Measurements from ENCODE around the gene CCDC88A. TPM values are rescaled to one million over a fixed set of nuclear protein-coding genes. Genes with fewer than 3 reads are reported as not detected.
"Not testable (repeated sequence)": the region's sequence is repeated elsewhere in the genome, so short reads cannot be mapped to it uniquely, and the experiment has no call there.

The CCDC88A gene
- total RNA-seq, 1 donor from 2014 or later, result 94.6 TPM

DNA sequence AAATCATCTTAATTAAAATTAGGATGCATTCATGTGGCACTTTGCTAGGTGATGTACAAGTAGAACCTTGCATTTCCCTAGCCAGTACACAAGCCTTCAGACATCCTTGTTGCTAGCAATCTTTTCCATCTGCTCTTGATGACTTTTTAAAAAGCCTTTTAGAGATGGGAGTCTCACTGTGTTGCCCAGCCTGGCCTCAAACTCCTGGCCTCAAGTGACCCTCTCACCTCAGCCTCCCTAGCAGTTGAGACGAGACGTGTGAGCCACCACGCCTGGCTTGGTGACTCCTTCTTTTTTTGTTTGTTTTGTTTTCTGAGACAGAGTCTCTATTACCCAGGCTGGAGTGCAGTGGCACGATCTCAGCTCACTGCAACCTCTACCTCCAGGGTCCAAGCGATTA is 1.7 kb upstream of the CCDC88A start:
- DNase-seq (ENCODE audit: low spot score), result no peak

GRCh38 chr2:55420871-55421270 is 1.2 kb upstream of the CCDC88A start:
- DNase-seq (ENCODE audit: low spot score), result no peak

DNA sequence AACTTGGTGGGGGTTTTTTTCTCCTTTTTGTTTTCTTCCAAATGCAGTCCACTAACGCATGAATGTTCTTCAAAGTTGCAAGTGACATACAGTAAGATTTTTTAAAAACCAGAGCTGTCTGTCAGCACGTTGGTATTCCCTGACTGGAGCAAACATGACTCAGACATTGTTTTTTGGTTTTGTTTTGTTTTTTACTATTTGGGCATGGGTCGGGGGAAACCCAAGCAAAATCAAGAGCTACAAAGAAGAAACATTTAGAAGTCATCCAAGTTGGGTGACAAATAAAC is 726 bp upstream of the CCDC88A start:
- DNase-seq (ENCODE audit: low spot score), result no peak

DNA sequence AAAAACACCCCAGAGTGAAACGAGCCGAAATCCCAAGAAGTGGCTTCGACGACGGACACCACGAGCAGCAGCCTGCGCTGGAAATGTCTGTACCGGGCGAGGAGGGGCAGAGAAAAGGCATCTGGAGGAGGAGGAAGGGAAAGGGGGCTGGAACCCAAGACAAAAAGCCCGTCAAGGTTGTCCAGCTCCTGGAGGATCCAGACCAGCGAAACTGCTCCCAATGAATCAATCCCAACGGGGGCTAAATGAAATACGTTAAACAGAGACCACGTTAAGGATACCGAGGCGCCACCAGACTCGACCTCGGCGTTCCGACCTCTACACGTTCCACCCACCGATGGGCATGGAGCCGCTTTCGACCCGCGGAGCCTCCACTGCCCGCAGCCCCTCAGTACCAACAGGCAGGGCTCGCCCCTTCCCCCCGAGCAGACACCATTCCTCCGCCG is 400 bp downstream of the CCDC88A start:
- peak; percentile 54 for DNase-seq (ENCODE audit: low spot score)

- peak; percentile 19 for DNase-seq (ENCODE audit: low spot score)
These were observed 984 bp downstream of the CCDC88A start for GRCh38 chr2:55418512-55419232.

GRCh38 chr2:55418072-55418471 is 1.6 kb downstream of the CCDC88A start:
- no peak for DNase-seq (ENCODE audit: low spot score)

- no peak for DNase-seq (ENCODE audit: low spot score)
These were observed 2.7 kb downstream of the CCDC88A start for GRCh38 chr2:55416786-55417568.

DNA sequence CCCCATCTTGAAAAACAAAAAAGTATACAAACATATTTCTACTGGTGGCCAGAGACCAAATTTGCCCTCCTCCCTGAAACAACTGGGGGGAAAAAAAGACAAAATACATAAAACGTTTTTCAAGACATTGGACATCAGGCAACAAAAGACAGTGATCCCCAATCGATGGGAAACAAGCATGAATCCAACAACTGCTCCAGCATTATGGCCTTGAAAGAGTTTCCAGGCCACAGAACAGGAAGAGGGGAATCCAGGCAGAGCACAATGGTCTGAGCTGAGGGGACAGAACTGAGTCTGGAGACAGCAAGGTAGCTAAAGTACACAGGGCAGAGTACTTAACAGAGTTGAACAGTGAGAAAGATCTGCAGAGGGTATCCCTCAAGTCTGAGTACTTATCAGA is 4.4 kb downstream of the CCDC88A start:
- DNase-seq (ENCODE audit: low spot score), result no peak

- DNase-seq (ENCODE audit: low spot score), result no peak
These were observed 10.5 kb downstream of the CCDC88A start for GRCh38 chr2:55408918-55409868.

DNA sequence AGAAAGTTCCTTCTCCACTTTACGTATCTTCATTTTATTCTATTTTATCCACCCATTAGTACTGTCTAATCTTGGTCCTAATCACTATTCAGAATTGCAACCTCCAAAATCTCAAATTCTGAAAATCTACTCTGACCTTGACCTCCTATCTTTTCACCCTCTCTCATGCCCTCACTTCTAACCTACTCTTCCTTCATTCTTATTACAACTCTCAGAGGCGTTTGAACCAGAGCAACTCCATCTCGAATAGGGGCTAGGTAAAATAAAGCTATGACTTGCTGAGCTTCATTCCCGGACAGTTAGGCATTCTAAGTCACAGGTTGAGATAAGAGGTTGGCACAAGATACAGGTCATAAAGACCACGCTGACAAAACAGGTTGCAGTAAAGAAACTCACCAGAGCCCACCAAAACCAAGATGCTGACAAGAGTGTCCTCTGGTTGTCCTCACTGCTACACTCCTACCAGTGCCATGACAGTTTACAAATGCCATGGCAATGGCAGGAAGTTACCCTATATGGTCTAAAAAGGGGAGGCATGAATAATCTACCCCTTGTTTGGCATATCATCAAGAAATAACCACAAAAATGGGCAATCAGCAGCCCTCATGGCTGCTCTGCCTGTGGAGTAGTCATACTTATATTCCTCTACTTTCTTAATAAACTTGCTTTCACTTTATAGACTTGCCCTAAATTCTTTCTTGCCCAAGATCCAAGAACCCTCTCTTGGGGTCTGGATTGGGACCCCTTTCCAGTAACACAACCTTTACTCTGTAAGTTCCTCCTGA is 11.4 kb downstream of the CCDC88A start:
- DNase-seq (ENCODE audit: low spot score), result no peak

DNA sequence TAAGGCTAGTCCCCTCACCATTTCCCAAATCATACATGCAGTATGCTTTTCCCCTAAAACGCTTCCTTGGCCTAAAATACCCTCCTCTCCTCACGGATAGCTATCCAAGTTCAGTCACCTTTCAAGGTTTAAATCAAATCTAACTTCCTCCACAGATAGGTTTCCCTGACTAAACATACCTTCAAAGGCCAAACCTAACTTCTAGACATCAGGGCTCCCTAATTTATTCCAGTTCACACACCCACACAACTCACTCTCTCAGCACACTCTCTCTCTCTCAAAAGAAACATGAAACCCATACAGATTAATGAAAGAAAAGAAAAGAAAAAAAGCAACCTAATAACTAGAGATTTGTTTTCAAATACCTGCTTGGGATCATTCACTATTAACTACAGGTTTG is 14.5 kb downstream of the CCDC88A start:
- DNase-seq (ENCODE audit: low spot score), result no peak

- no peak for DNase-seq (ENCODE audit: low spot score)
These were observed 16.2 kb downstream of the CCDC88A start for GRCh38 chr2:55403256-55403998.

- no peak for DNase-seq (ENCODE audit: low spot score)
These were observed 18.5 kb downstream of the CCDC88A start for GRCh38 chr2:55401124-55401523.

GRCh38 chr2:55400332-55400731 is 19.3 kb downstream of the CCDC88A start:
- DNase-seq (ENCODE audit: low spot score), result no peak

DNA sequence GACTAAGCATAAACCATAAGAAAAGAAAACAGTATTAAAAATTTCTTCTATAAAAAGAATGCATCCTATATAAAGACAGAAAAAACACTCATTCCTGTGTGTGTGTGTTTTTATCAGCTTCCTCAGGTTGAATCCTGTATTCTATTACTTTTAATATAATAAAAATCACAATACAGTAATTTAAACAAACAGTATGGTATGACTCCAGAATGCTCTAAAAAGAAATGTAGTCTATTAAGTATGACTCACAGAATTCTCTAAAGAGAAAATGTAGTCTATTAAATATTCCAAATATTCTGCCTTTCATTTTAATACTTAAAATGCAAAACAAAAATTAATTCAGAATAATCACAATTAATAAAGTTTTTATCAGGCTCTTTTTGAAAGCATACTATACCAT is 19.8 kb downstream of the CCDC88A start:
- no peak for DNase-seq (ENCODE audit: low spot score)

DNA sequence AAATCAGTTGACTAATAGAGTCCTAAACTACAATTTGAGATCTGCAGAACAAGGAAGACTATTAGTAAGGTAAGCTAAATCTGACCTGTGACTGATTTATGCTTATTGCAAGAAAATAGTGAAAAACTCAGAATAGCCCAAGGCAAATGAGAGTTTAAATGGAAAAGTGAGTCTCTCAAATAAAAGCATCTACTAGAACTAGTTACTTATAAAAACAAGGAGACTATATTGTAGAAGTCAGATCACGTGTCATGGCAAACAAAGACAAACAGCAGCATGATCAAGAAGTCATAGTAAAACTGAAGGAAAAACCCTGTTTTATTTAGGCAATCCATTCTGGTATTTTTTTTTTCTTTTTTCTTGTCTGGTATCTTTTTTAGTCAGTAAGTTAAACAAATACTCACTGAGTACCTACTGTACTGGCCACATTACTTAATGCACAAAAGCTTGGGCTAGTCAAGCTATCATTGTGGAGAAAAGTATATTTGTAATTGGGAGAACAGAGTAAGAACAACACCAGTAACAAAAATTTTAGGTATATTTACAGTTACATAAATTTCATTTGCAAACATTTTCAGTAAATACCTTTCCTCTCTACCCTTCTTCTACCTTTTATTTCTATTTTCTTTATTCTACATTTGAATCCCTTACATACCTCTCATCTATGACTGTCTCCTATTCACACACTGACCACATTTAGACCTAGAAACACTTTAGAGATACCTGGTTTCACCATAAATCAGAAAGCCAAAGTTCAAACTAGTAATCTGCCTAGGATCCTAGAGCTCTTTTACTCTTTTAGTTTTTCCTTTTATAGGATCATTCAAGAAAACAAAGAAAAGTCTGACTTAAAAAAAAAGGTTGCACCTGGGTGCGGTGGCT is 23.7 kb downstream of the CCDC88A start:
- no peak for DNase-seq (ENCODE audit: low spot score)

DNA sequence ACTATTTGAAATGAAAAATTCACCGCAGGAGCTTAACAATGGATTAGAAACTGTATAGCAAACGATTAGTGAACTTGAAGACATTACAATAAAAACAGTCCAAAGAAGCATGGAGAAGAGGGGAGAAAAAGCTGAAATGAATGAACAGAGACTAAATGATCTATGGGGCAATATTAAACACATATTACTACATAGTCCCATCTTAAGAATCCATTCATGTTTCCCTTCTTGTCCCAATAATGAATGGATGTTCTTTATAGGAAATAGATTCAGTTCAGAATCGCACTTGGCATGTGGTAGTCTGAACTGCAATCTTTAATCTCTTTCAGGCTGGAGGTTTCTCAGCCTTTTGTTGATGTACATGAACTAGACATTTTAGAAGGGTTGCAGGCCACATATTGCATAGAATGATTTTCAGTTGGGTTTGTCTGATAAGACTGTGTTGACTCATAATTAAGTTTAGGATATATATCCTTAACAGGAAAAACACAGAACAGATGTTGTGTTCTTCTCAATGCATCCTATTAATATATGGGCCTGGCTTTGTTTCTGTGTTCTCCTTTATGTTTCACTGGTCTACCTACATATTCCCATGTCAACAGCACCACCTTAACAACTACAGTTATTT is 27.9 kb downstream of the CCDC88A start:
- no peak for DNase-seq (ENCODE audit: low spot score)

DNA sequence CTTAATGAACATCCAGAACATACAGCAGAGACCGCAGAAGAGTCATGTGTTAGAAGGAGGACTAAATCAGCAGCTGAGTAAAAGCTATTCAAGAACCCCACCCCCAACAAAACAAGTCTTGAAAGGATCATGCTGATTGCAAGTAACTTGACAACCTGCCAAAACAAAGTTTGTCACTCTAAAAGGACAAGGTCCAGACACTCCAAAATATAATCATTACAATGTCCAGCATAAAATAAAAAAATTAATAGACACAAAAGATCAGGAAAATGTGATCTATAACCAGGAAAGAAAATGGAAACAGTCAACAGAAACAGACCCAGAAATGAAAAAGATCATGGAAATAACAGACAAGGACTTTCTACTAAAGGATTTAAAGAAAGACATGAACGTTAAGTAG is 28.5 kb downstream of the CCDC88A start:
- no peak for DNase-seq (ENCODE audit: low spot score)

DNA sequence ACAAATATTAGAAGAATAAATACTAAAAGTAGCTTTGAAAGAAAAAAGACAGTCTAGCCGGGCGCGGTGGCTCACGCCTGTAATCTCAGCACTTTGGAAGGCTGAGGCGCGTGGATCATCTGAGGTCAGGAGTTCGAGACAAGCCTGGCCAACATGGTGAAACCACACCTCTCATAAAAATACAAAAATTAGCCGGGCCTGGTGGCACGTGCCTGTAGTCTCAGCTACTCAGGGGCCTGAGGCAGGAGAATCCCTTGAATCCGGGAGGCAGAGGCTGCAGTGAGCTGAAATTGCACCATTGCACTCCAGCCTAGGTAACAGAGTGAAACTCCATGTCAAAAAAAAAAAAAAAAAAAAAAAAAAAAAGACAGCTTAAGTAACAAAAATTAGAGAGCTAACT is 34.1 kb downstream of the CCDC88A start:
- not testable (repeated sequence) for DNase-seq (ENCODE audit: low spot score)
